CD4-positive, alpha-beta memory T cell (primary cell): ENCODE results near the gene NME7. TPM values are rescaled to one million over a fixed set of nuclear protein-coding genes. Genes with fewer than 3 reads are reported as not detected.

ENCODE experiments used
- CTCF ChIA-PET: fragments of 350-600 bp; sonication (Branson Sonifier 250); formaldehyde crosslinking; loops from one replicate; lab custom pipeline; 2021; ENCODE audit warnings: inconsistent platforms; ENCODE audit not compliant: partially characterized antibody; lab: Charles Lee
- POLR2A ChIA-PET: fragments of 350-600 bp; sonication (Branson Sonifier 250); formaldehyde crosslinking; loops from one replicate; lab custom pipeline; 2021; ENCODE audit not compliant: partially characterized antibody; lab: Charles Lee
- DNase-seq, 5 donors: peaks; one replicate each; pipeline versions ENCODE4 v3.0.0 to v3.0.0-alpha.2; 2020 to 2022; ENCODE audit warnings: mixed read lengths in 1 of 5
- H3K27ac ChIP-seq: one replicate; pipeline ENCODE4 v1.7.0; 2013; ENCODE audit warnings: low read depth, low read length
- H3K27me3 ChIP-seq: 2 replicates; pipeline ENCODE4 v1.7.0; 2013; ENCODE audit warnings: mild to moderate bottlenecking, low read length, moderate library complexity; ENCODE audit not compliant: insufficient read depth
- H3K36me3 ChIP-seq: 2 replicates; pipeline ENCODE4 v1.7.0; 2013; ENCODE audit warnings: mild to moderate bottlenecking, low read length, moderate library complexity; ENCODE audit not compliant: insufficient read depth
- H3K4me1 ChIP-seq: 2 replicates; pipeline ENCODE4 v1.7.0; 2013; ENCODE audit warnings: mild to moderate bottlenecking, low read length, moderate library complexity; ENCODE audit not compliant: insufficient read depth
- H3K4me3 ChIP-seq, 2 donors: one replicate each; pipeline ENCODE4 v1.7.0; 2013; ENCODE audit warnings: low read length in 2 of 2, mild to moderate bottlenecking in 1 of 2
- H3K9me3 ChIP-seq, 2 donors: one replicate each; pipeline ENCODE4 v1.7.0; 2013; ENCODE audit warnings: low read length in 2 of 2, control low read depth in 1 of 2; ENCODE audit not compliant: control insufficient read depth in 1 of 2
- H3K27ac Mint-ChIP-seq, 7 donors: one replicate each; pipeline ENCODE4 v1.8.0; 2020 to 2021; ENCODE audit warnings: mixed read lengths in 7 of 7, mild to moderate bottlenecking in 6 of 7, inconsistent platforms in 3 of 7, moderate library complexity in 3 of 7
- H3K27me3 Mint-ChIP-seq, 2 donors: one replicate each; pipeline ENCODE4 v1.8.0; 2020 to 2021; ENCODE audit warnings: mixed read lengths in 2 of 2
- H3K36me3 Mint-ChIP-seq, 2 donors: one replicate each; pipeline ENCODE4 v1.8.0; 2020 to 2021; ENCODE audit warnings: mixed read lengths in 2 of 2, inconsistent platforms in 1 of 2, mild to moderate bottlenecking in 1 of 2
- H3K4me1 Mint-ChIP-seq, 4 donors: one replicate each; pipeline ENCODE4 v1.8.0; 2020 to 2021; ENCODE audit warnings: mixed read lengths in 4 of 4, mild to moderate bottlenecking in 1 of 4
- H3K4me3 Mint-ChIP-seq, 8 donors: one replicate each; pipeline ENCODE4 v1.8.0; 2020 to 2021; ENCODE audit warnings: mixed read lengths in 8 of 8, mild to moderate bottlenecking in 7 of 8, moderate library complexity in 6 of 8, inconsistent platforms in 3 of 8
- H3K9me3 Mint-ChIP-seq, 8 donors: one replicate each; pipeline ENCODE4 v1.8.0; 2020 to 2021; ENCODE audit warnings: mixed read lengths in 8 of 8, mild to moderate bottlenecking in 5 of 8, inconsistent platforms in 3 of 8, moderate library complexity in 1 of 8
- intact Hi-C: fragments of 100-400 bp; cut with micrococcal nuclease; formaldehyde crosslinking; loops from one replicate; pipeline ENCODE4 v1.15.1; 2023
- polyA plus RNA-seq, 2 donors: library from polyadenylated mRNA; unstranded; fragments of 300-500 nt; fragmentation: Illumina TruSeq; gene quantifications; one replicate each; pipeline ENCODE4 v1.2.3, GENCODE V29; 2021
- total RNA-seq, 2 experiments: library from RNA; stranded (reverse); gene quantifications; one replicate each; pipeline ENCODE4 v1.2.3, GENCODE V29; 2021

NME7 gene
- total and polyA plus RNA-seq, 4 experiments from 2014 or later: 12.0 to 22.8 (median 16.9) TPM

- H3K9me3 Mint-ChIP-seq: no peaks in the 10 kb centered on the region
- ChIA-PET CTCF (no interaction called here), POLR2A (no interaction called here)
- Histone ChIP-seq H3K27ac (no peak overlapping the region), H3K4me3 (no peak overlapping the region), H3K4me1 (no peaks in the 10 kb centered on the region), H3K9me3 (no peaks in the 10 kb centered on the region), H3K27me3 (no peaks in the 10 kb centered on the region), H3K36me3 (no peaks in the 10 kb centered on the region)
- DNase-seq: no peak
- no peak overlapping the region for H3K27ac Mint-ChIP-seq
- H3K36me3 Mint-ChIP-seq: peaks cover 11 to 16% of the 10 kb centered on the region in 2 donors
- no peaks in the 10 kb centered on the region for H3K27me3 Mint-ChIP-seq
- intact Hi-C loops: no loop called here
- H3K4me3 Mint-ChIP-seq: no peak overlapping the region
- peaks cover 0 to under 1% (median 0%) of the 10 kb centered on the region in 4 donors for H3K4me1 Mint-ChIP-seq
These were observed 46.1 kb downstream of the NME7 start for GRCh38 chr1:169321539-169321938.

GRCh38 chr1:169318536-169319244, 48.9 kb downstream of the NME7 start:
- intact Hi-C loops: no loop called here
- Mint-ChIP-seq H3K27ac (no peak overlapping the region), H3K27me3 (no peaks in the 10 kb centered on the region), H3K36me3 (peaks cover 11 to 12% of the 10 kb centered on the region in 2 donors), H3K4me3 (no peak overlapping the region), H3K4me1 (no peaks in the 10 kb centered on the region), H3K9me3 (no peaks in the 10 kb centered on the region)
- no peaks in the 10 kb centered on the region for H3K36me3 ChIP-seq
- no peaks in the 10 kb centered on the region for H3K27me3 ChIP-seq
- H3K4me1 ChIP-seq: no peaks in the 10 kb centered on the region
- DNase-seq: no peak
- ChIA-PET CTCF (no interaction called here), POLR2A (no interaction called here)
- H3K4me3 ChIP-seq: no peak overlapping the region
- H3K27ac ChIP-seq: no peak overlapping the region
- no peaks in the 10 kb centered on the region for H3K9me3 ChIP-seq

- Histone ChIP-seq H3K27ac (no peak overlapping the region), H3K4me1 (peaks cover 8% of the 10 kb centered on the region), H3K36me3 (no peaks in the 10 kb centered on the region), H3K9me3 (no peaks in the 10 kb centered on the region), H3K4me3 (no peak overlapping the region), H3K27me3 (no peaks in the 10 kb centered on the region)
- Mint-ChIP-seq H3K4me3 (no peak overlapping the region), H3K4me1 (peaks cover 4 to 8% (median 6%) of the 10 kb centered on the region in 4 donors), H3K9me3 (no peaks in the 10 kb centered on the region), H3K27me3 (no peaks in the 10 kb centered on the region), H3K27ac (no peak overlapping the region), H3K36me3 (peaks cover 4% of the 10 kb centered on the region in 2 donors)
- POLR2A ChIA-PET: no interaction called here
- CTCF ChIA-PET: no interaction called here
- intact Hi-C loops: no loop called here
- no peak for DNase-seq
These were observed 51.0 kb downstream of the NME7 start for GRCh38 chr1:169316556-169316955.

- Mint-ChIP-seq H3K27ac (peak overlapping the region in 4 of 7 donors; percentile 6 to 69 (median 40)), H3K27me3 (no peaks in the 10 kb centered on the region), H3K36me3 (peaks cover 10 to 12% of the 10 kb centered on the region in 2 donors), H3K4me1 (peaks cover 8 to 12% (median 9%) of the 10 kb centered on the region in 4 donors), H3K4me3 (peak overlapping the region in 2 of 8 donors; percentile 22 to 48), H3K9me3 (no peaks in the 10 kb centered on the region)
- Histone ChIP-seq H3K4me3 (no peak overlapping the region), H3K27me3 (no peaks in the 10 kb centered on the region), H3K36me3 (no peaks in the 10 kb centered on the region), H3K27ac (no peak overlapping the region), H3K4me1 (peaks cover 8% of the 10 kb centered on the region), H3K9me3 (no peaks in the 10 kb centered on the region)
- ChIA-PET CTCF (no interaction called here), POLR2A (no interaction called here)
- peak; percentile 1 to 67 (median 12) for DNase-seq
- intact Hi-C loops: no loop called here
These were observed 55.3 kb downstream of the NME7 start for GRCh38 chr1:169312084-169312954.

- POLR2A ChIA-PET: interaction anchor here (0.6 kb wide), 1 partner anchor 989 kb away, joined by 5 read pairs; no protein-coding TSS in a partner anchor
These were observed 58.1 kb downstream of the NME7 start for GRCh38 chr1:169309178-169310166.

GRCh38 chr1:169308313-169309039, 59.1 kb downstream of the NME7 start:
- POLR2A ChIA-PET: interaction anchor here (0.6 kb wide), 1 partner anchor 988 kb away, joined by 5 read pairs; no protein-coding TSS in a partner anchor
- CTCF ChIA-PET: no interaction called here
- Mint-ChIP-seq H3K4me1 (peaks cover 8 to 12% (median 9%) of the 10 kb centered on the region in 4 donors), H3K36me3 (peaks cover 27 to 40% of the 10 kb centered on the region in 2 donors), H3K9me3 (peaks cover 0 to 5% (median 0%) of the 10 kb centered on the region in 8 donors), H3K27ac (no peak overlapping the region), H3K27me3 (no peaks in the 10 kb centered on the region), H3K4me3 (no peak overlapping the region)
- H3K9me3 ChIP-seq: no peaks in the 10 kb centered on the region
- H3K4me3 ChIP-seq: no peak overlapping the region
- peaks cover 8% of the 10 kb centered on the region for H3K4me1 ChIP-seq
- H3K36me3 ChIP-seq: no peaks in the 10 kb centered on the region
- intact Hi-C loops: no loop called here
- DNase-seq: no peak
- no peak overlapping the region for H3K27ac ChIP-seq
- no peaks in the 10 kb centered on the region for H3K27me3 ChIP-seq

More at GRCh38 chr1:169309178-169310166, 58.1 kb downstream of the NME7 start:
- DNase-seq: no peak
- Histone ChIP-seq H3K27ac (no peak overlapping the region), H3K36me3 (no peaks in the 10 kb centered on the region), H3K4me1 (peaks cover 8% of the 10 kb centered on the region), H3K4me3 (no peak overlapping the region), H3K27me3 (no peaks in the 10 kb centered on the region), H3K9me3 (no peaks in the 10 kb centered on the region)
- H3K9me3 Mint-ChIP-seq: peaks cover 0 to 5% (median 0%) of the 10 kb centered on the region in 8 donors
- CTCF ChIA-PET: no interaction called here
- intact Hi-C loops: no loop called here
- no peaks in the 10 kb centered on the region for H3K27me3 Mint-ChIP-seq
- H3K4me3 Mint-ChIP-seq: peak overlapping the region in 7 of 8 donors; percentile 54 to 76 (median 69)
- peaks cover 8 to 12% (median 9%) of the 10 kb centered on the region in 4 donors for H3K4me1 Mint-ChIP-seq
- H3K36me3 Mint-ChIP-seq: peaks cover 27 to 40% of the 10 kb centered on the region in 2 donors
- peak overlapping the region in 3 of 7 donors; percentile 7 to 77 (median 21) for H3K27ac Mint-ChIP-seq
